Prostate gland (tissue), 2 donors: ENCODE measurements around the gene SPPL3.

Experiments
- POLR2A ChIP-seq: fragments of 450-650 bp; IDR thresholded peaks from one replicate; pipeline ENCODE4 v1.6.1; 2016; ENCODE audit warnings: antibody characterized with exemption, mild to moderate bottlenecking
- TF ChIP-seq, protein P1 (sequence below), 4 experiments: fragments of 200-600 bp in 2 of 4; fragments of 450-650 bp in 2 of 4; sonication (generic) in 2 of 4; IDR thresholded peaks; 1 replicate in 3 of 4; 2 replicates in 1 of 4; pipeline ENCODE4 v1.5.1; 2016 to 2019; ENCODE audit warnings: antibody characterized with exemption in 4 of 4, mild to moderate bottlenecking in 2 of 4, moderate library complexity in 2 of 4

DNA sequence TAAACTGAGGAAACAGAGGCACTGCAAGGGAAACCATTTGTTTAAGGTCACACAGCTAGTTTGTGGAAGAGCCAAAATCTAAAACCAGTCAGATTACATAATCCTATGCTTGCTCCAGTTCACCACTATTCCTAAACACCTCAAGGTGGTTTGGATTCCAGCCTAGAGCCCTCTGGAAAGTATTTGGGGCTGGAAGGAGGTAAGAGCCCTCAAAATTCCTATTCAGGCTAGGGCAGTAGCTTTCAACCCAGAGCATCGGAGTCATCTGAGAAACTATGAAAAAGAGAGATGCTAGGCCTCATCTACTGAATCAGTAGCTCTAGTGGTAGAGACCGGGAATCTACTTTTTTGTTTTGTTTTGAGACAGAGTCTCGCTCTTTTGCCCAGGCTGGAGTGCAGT is 16.0 kb upstream of the SPPL3 start:
- TF ChIP-seq POLR2A: no peak
- TF ChIP-seq, protein P1, sequence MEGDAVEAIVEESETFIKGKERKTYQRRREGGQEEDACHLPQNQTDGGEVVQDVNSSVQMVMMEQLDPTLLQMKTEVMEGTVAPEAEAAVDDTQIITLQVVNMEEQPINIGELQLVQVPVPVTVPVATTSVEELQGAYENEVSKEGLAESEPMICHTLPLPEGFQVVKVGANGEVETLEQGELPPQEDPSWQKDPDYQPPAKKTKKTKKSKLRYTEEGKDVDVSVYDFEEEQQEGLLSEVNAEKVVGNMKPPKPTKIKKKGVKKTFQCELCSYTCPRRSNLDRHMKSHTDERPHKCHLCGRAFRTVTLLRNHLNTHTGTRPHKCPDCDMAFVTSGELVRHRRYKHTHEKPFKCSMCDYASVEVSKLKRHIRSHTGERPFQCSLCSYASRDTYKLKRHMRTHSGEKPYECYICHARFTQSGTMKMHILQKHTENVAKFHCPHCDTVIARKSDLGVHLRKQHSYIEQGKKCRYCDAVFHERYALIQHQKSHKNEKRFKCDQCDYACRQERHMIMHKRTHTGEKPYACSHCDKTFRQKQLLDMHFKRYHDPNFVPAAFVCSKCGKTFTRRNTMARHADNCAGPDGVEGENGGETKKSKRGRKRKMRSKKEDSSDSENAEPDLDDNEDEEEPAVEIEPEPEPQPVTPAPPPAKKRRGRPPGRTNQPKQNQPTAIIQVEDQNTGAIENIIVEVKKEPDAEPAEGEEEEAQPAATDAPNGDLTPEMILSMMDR (IDR thresholded peaks at IDR 0.05): no peak
